ENCODE results near the gene ZNF423.

The ZNF423 gene

DNA sequence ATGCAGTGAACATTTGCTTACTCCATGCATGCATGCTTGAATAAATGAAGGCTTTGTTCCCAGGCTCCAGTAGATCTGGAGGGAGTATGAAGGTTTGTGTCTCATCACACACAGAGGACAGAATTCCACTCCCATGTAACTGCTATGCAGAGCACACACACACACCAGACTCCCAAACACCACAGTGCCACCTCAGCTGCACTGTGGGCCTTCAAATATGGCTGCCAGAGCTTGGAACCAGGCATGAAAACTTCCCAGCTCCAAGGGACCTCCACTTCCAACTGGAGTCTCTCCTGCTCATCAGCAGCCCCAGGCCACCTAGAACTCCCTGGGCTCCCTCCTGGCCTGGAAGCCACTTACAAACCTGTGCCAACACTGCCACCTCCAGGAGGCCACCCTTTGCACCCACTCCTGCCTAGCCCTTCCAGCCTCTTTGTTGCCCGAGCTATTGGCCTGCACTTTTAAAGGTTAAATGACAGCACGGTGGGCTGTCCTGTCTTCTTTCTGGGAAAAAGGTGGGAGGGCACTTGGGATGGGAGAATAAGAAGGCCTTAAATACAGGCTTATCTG lies 151.2 kb downstream of the ZNF423 start:
- H3K27ac ChIP-seq (ENCODE audit: low read depth, low read length): no peak overlapping the region
- H3K36me3 ChIP-seq (ENCODE audit: control insufficient read depth, insufficient read depth, low read length): no peaks in the 10 kb centered on the region
- no peaks in the 10 kb centered on the region for H3K9me3 ChIP-seq (ENCODE audit: control insufficient read depth, insufficient read depth, low read depth, low read length)
- H3K4me1 ChIP-seq (ENCODE audit: control insufficient read depth, insufficient read depth, low read length): peaks cover 57% of the 10 kb centered on the region
- H3K4me3 ChIP-seq (ENCODE audit: low read depth, low read length): no peak overlapping the region
- H3K9ac ChIP-seq (ENCODE audit: low read length): peak overlapping the region; percentile 5
- H3K27me3 ChIP-seq (ENCODE audit: control insufficient read depth, insufficient read depth, low read length): no peaks in the 10 kb centered on the region

DNA sequence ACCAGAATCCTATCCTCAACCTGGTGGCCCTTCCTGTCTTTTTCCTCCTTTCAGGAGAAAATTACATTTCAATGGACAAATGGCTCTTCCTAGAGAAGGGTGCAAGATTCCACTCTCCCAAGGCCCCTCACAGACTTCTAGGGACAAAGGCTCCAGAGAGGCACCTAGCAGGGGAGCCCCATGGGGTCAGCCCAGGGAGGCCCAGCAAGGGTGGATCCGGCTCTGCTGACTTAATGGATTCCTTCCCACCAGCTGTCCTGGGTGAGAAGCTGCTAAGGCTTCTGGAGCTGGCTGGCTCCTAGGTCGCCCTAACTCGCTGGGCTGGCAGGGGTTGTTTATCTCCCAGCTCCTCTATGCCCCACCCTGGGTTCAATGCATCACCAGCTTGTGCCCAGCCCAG lies 152.4 kb downstream of the ZNF423 start:
- no peak overlapping the region for H3K4me3 ChIP-seq (ENCODE audit: low read depth, low read length)
- H3K9me3 ChIP-seq (ENCODE audit: control insufficient read depth, insufficient read depth, low read depth, low read length): no peaks in the 10 kb centered on the region
- H3K36me3 ChIP-seq (ENCODE audit: control insufficient read depth, insufficient read depth, low read length): no peaks in the 10 kb centered on the region
- H3K9ac ChIP-seq (ENCODE audit: low read length): peak overlapping the region; percentile 21
- no peaks in the 10 kb centered on the region for H3K27me3 ChIP-seq (ENCODE audit: control insufficient read depth, insufficient read depth, low read length)
- H3K4me1 ChIP-seq (ENCODE audit: control insufficient read depth, insufficient read depth, low read length): peaks cover 65% of the 10 kb centered on the region
- H3K27ac ChIP-seq (ENCODE audit: low read depth, low read length): peak overlapping the region; percentile 63; the same call in 1 of the 2 replicates

DNA sequence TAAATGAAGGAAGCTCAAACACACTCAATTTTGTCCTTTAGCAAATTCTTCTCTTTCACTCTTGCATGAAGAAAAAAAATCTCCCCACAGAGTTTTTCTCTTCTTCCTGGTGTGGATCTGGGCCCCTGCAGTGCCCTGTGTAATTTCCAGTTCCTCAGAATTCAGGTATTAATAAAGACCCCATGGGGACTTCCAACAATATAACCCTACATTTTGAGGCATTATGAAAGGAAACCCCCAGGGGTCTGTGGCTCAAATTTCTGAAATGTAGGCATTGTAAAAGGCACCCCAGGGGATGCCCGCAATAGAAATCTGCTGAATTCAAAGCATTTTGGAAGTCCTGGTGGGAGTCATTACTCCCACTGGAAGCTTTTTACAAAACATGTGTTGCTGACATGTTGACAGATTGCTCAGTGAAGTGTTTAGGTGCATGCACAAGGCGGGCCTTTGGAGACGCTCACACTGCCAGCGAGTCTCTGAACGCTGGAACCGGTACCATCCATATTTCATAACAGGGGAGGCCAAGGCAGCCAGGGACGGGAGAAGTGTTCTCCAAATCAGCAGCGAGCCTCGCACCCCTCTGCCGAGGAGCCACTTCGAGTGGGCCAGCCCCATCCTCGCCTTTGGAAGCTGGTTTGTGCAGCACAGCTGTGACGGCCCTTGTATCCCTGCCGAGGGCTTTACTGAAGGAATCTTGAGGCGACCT lies 154.0 kb downstream of the ZNF423 start:
- H3K27me3 ChIP-seq (ENCODE audit: control insufficient read depth, insufficient read depth, low read length): no peaks in the 10 kb centered on the region
- H3K4me3 ChIP-seq (ENCODE audit: low read depth, low read length): peak overlapping the region; percentile 36
- peak overlapping the region; percentile 91; the same call in 1 of the 2 replicates for H3K27ac ChIP-seq (ENCODE audit: low read depth, low read length)
- no peaks in the 10 kb centered on the region for H3K9me3 ChIP-seq (ENCODE audit: control insufficient read depth, insufficient read depth, low read depth, low read length)
- H3K36me3 ChIP-seq (ENCODE audit: control insufficient read depth, insufficient read depth, low read length): no peaks in the 10 kb centered on the region
- peak overlapping the region; percentile 91 for H3K9ac ChIP-seq (ENCODE audit: low read length)
- H3K4me1 ChIP-seq (ENCODE audit: control insufficient read depth, insufficient read depth, low read length): peaks cover 80% of the 10 kb centered on the region

DNA sequence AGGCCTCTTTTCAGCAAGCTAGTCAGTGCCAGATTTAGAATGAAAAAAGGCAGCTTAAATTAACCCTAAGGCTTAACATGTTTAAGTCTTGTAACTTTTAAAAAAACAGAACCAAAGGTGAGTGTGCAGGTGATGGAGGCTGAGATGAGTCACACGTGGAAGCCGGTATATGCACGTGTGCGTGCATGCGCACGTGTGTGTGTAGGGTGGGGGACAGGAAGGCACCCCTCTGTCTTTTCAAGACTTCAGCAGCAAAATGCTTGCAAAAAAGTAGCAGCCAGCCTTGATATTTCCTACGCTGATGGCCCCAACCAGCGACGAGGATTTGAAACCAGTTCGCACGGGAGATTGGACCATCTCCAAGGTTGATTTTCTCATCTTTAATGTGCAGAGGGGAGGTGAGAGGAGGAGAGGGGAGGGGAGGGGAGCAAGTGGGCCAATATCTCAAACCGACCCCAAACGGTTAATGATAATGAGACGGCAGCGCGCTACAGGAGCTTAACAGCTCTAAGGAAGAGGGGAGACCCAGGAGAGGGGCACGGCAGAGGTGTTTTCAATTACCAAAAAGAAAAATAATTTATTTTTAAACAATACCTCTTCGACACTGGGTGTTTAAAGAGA lies 154.7 kb downstream of the ZNF423 start:
- Histone ChIP-seq H3K4me3 (ENCODE audit: low read depth, low read length) (peak overlapping the region; percentile 36; the same call in 1 of the 2 replicates), H3K27me3 (ENCODE audit: control insufficient read depth, insufficient read depth, low read length) (no peaks in the 10 kb centered on the region), H3K36me3 (ENCODE audit: control insufficient read depth, insufficient read depth, low read length) (no peaks in the 10 kb centered on the region), H3K9ac (ENCODE audit: low read length) (peak overlapping the region; percentile 91), H3K9me3 (ENCODE audit: control insufficient read depth, insufficient read depth, low read depth, low read length) (no peaks in the 10 kb centered on the region), H3K4me1 (ENCODE audit: control insufficient read depth, insufficient read depth, low read length) (peaks cover 88% of the 10 kb centered on the region), H3K27ac (ENCODE audit: low read depth, low read length) (peak overlapping the region; percentile 91; the same call in 1 of the 2 replicates)

DNA sequence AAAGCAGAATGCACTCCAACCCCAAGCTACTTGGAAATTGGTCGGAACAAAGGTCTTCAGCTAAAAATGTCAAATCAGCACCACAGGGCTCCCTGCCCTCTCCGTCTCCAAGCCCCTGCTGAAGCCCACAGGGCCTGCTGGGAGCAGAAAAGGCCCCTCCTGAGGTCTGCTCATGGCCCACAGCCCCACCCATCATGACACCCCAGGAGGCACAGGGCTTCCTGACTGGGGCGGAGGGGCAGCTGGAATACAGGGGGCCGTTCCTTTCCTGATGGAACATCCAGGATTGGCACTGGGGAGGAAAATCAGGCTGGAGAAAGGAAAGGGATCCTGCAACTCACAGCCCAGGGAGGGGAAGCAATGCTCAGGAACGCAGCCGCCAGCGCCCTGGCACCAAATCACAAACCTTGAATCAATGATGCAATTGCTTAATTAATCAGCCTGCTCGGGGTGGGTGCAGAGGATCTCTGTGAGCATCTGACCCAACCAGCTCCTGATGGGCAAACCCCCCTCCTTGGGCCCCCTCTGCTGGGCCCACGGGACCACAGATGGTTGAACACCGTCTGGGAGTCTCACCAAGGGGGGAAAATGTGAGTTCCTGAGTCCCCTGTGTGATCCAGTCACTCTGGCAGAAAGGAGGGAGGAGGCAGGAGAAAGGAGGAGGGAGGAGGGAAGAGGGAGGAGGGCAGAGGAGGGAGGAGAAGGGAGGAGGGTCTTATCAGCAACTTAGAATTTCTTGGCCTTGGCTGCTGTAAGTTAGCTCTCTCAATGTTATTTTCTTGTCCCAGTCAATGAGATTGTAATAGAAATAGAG lies 155.5 kb downstream of the ZNF423 start:
- Histone ChIP-seq H3K36me3 (ENCODE audit: control insufficient read depth, insufficient read depth, low read length) (no peaks in the 10 kb centered on the region), H3K27ac (ENCODE audit: low read depth, low read length) (peak overlapping the region; percentile 91), H3K9me3 (ENCODE audit: control insufficient read depth, insufficient read depth, low read depth, low read length) (no peaks in the 10 kb centered on the region), H3K27me3 (ENCODE audit: control insufficient read depth, insufficient read depth, low read length) (no peaks in the 10 kb centered on the region), H3K4me3 (ENCODE audit: low read depth, low read length) (peak overlapping the region; percentile 36; the same call in 1 of the 2 replicates), H3K4me1 (ENCODE audit: control insufficient read depth, insufficient read depth, low read length) (peaks cover 94% of the 10 kb centered on the region), H3K9ac (ENCODE audit: low read length) (peak overlapping the region; percentile 91)

DNA sequence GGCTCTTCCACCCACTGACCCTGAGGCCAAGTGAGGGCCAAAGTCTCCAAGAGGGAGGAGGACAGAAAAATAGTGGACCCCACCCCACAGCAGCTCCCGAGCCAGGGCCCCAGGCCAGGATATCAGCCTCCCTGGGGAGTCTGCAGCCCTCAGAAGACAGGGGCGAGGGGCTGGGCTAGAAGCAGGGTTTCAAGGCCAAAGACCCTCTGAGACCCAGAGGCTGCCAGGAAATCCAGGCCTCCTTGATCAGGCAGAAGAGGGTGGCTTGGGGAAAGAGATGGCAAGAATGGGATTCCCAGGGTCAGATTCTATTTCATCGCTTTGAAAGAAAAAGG lies 156.1 kb downstream of the ZNF423 start:
- H3K4me3 ChIP-seq (ENCODE audit: low read depth, low read length): no peak overlapping the region
- peak overlapping the region; percentile 91 for H3K9ac ChIP-seq (ENCODE audit: low read length)
- H3K27ac ChIP-seq (ENCODE audit: low read depth, low read length): peak overlapping the region; percentile 91
- no peaks in the 10 kb centered on the region for H3K27me3 ChIP-seq (ENCODE audit: control insufficient read depth, insufficient read depth, low read length)
- H3K36me3 ChIP-seq (ENCODE audit: control insufficient read depth, insufficient read depth, low read length): no peaks in the 10 kb centered on the region
- H3K9me3 ChIP-seq (ENCODE audit: control insufficient read depth, insufficient read depth, low read depth, low read length): no peaks in the 10 kb centered on the region
- H3K4me1 ChIP-seq (ENCODE audit: control insufficient read depth, insufficient read depth, low read length): peaks cover 93% of the 10 kb centered on the region

DNA sequence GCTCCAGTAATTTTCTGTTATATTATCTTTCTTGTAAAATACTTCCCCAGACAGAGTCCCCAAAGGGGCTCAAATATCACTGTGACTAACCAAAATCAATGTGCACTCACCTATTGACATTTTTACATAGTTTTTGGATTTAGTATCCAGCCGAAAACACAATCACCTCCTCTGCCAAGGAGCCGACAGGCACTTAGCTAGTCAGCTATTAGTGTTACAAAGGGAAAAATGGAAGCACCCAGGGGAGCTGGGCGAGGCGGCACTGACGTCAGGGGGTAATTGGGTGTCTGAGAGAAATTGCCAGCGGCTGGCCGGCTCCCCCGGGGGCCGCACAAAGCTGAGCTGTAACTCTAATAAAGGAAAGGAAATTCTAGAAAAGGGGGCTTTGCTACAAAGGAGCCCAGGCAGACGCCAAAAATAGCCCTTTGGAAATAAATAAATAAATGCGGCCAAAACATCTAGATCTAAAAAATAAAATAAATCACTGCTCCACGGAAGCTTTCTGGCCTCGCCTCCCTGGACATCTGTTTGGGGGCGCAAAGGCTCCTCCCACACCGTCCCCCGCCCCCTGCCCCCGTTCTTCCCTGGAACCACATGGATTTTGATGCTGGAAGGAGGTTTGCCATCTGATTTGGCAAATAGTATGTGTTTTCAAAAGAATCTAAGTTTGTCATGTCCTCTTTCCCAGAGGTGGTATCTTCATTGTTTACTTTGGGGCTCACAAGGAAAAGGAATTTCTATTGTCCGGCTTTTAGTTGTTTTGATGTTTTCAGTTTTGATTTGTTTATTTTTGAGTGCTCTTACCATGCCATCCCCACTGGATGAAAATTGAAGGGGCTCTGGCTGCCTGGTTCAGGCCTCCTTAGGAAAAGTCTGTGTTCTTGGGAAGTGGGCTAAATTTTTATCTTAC lies 156.7 kb downstream of the ZNF423 start:
- H3K27ac ChIP-seq (ENCODE audit: low read depth, low read length): peak overlapping the region; percentile 91
- H3K27me3 ChIP-seq (ENCODE audit: control insufficient read depth, insufficient read depth, low read length): no peaks in the 10 kb centered on the region
- peak overlapping the region; percentile 91 for H3K9ac ChIP-seq (ENCODE audit: low read length)
- no peaks in the 10 kb centered on the region for H3K36me3 ChIP-seq (ENCODE audit: control insufficient read depth, insufficient read depth, low read length)
- peaks cover 94% of the 10 kb centered on the region for H3K4me1 ChIP-seq (ENCODE audit: control insufficient read depth, insufficient read depth, low read length)
- H3K9me3 ChIP-seq (ENCODE audit: control insufficient read depth, insufficient read depth, low read depth, low read length): no peaks in the 10 kb centered on the region
- no peak overlapping the region for H3K4me3 ChIP-seq (ENCODE audit: low read depth, low read length)

DNA sequence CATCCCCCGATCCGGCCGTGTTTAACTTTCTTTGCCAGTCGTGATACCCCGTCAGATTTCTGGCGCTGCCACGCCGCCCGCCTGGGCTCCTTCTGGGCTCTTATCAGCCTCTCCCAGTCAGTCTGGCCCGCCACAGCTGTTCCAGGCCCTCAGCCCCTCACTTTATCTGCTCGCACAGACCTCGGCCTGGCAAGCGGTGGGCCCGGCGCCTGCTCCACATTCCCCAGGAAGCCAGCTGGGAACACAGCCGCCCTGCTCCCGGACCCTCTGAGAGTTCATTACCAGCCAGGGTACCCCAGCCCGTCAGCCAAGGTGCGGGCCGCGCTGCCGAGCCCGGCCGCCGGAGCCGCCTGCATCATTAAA lies 157.5 kb downstream of the ZNF423 start:
- H3K27me3 ChIP-seq (ENCODE audit: control insufficient read depth, insufficient read depth, low read length): no peaks in the 10 kb centered on the region
- H3K4me3 ChIP-seq (ENCODE audit: low read depth, low read length): no peak overlapping the region
- H3K36me3 ChIP-seq (ENCODE audit: control insufficient read depth, insufficient read depth, low read length): no peaks in the 10 kb centered on the region
- peak overlapping the region; percentile 91; the same call in 1 of the 2 replicates for H3K27ac ChIP-seq (ENCODE audit: low read depth, low read length)
- H3K9ac ChIP-seq (ENCODE audit: low read length): peak overlapping the region; percentile 91
- H3K4me1 ChIP-seq (ENCODE audit: control insufficient read depth, insufficient read depth, low read length): peaks cover 87% of the 10 kb centered on the region
- no peaks in the 10 kb centered on the region for H3K9me3 ChIP-seq (ENCODE audit: control insufficient read depth, insufficient read depth, low read depth, low read length)

DNA sequence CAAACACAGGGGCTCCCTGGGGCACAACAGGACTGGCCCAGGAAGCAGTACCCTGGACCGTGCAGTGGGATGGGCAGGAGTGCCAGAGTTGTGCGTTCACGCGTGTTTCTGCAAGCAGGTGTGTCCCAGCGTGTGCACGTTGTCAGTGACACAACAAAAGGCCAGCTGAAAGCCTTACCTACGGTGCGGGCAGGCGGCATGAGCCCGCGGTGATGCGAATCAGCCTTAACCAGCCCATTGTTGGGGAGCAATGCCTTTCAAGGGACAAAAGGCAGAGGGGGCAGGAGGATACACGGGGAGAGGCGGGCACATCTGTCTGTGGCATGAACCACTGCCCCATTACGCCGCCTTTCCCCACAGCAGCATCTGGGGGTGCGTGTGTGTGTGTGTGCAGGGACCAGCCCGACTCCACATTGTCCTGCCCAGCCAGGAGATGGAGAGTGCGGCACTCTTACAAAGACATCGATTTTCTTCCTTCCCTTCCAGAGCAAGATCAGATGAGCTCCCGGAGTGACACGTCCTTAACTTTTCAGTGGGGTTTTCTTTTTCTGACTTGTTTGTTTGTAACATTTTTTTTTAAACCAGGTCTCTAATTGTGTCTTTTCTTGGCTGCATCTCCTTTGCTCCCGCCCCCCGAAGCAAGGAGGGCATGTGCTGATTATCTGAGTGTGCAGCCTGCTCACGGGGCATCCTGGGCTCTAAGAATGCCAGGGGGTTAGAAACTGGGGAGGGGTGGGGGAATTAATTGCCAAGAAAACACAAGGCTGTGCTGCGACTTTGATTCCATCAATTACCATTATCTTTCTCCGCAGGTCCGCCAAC lies 158.1 kb downstream of the ZNF423 start:
- Histone ChIP-seq H3K4me3 (ENCODE audit: low read depth, low read length) (no peak overlapping the region), H3K27ac (ENCODE audit: low read depth, low read length) (peak overlapping the region; percentile 91; the same call in 1 of the 2 replicates), H3K9ac (ENCODE audit: low read length) (peak overlapping the region; percentile 91), H3K4me1 (ENCODE audit: control insufficient read depth, insufficient read depth, low read length) (peaks cover 81% of the 10 kb centered on the region), H3K27me3 (ENCODE audit: control insufficient read depth, insufficient read depth, low read length) (no peaks in the 10 kb centered on the region), H3K36me3 (ENCODE audit: control insufficient read depth, insufficient read depth, low read length) (no peaks in the 10 kb centered on the region), H3K9me3 (ENCODE audit: control insufficient read depth, insufficient read depth, low read depth, low read length) (no peaks in the 10 kb centered on the region)
